HepG2 (cell line): ENCODE measurements around the gene PASD1. TPM values are rescaled to one million over a fixed set of nuclear protein-coding genes. Genes with fewer than 3 reads are reported as not detected.

Source experiments
- ATAC-seq: fragments of 200-7000 bp; cut with Tn5 transposase; 3 replicates; pipeline ENCODE4 v1.9.1; 2020; ENCODE audit warnings: mild to moderate bottlenecking, moderate library complexity
- BruUV-seq: library from RNA; stranded (reverse); fragments of 400-500 nt; replicated peaks from 2 replicates; lab custom pipeline; 2021; lab: Mats Ljungman, UMichigan
- CTCF ChIA-PET: fragments of 300-600 bp; formaldehyde crosslinking; extraction: SDS; loops from one replicate; lab custom pipeline; 2021; ENCODE audit warnings: low total read pairs, inconsistent platforms, low intra/inter-chr PET ratio; lab: Yijun Ruan, JAX
- POLR2A ChIA-PET: fragments of 350-600 bp; sonication (Branson Sonifier 250); formaldehyde crosslinking; loops from one replicate; lab custom pipeline; 2020; ENCODE audit warnings: antibody characterized with exemption, inconsistent platforms; lab: Yijun Ruan, JAX
- DNase-seq: peaks from one replicate; pipeline ENCODE4 v3.0.0-alpha.2; 2015; ENCODE audit warnings: low spot score
- FAIRE-seq: peaks from 3 replicates; lab custom pipeline; 2011; peaks lifted over from hg19 to GRCh38; lab: Jason Lieb, UNC
- H2AFZ ChIP-seq: one replicate; pipeline ENCODE4 v1.6.1; 2011; ENCODE audit warnings: low read length, inconsistent platforms
- H3K27ac ChIP-seq: fragments of 300-600 bp; 3 replicates; pipeline ENCODE4 v1.8.0; 2011; ENCODE audit warnings: mixed run types, mild to moderate bottlenecking, mixed read lengths, low read length, inconsistent platforms; ENCODE audit not compliant: insufficient read depth; ENCODE audit errors: extremely low read length
- H3K27me3 ChIP-seq, 2 experiments: fragments of 200-600 bp in 1 of 2; 2 replicates in 1 of 2; 3 replicates in 1 of 2; pipeline versions ENCODE4 v1.6.0 to v1.8.0; 2011; ENCODE audit warnings: low read length in 2 of 2, mild to moderate bottlenecking in 2 of 2, moderate library complexity in 2 of 2, inconsistent platforms in 1 of 2; ENCODE audit not compliant: insufficient read depth in 2 of 2, control insufficient read depth in 1 of 2
- H3K36me3 ChIP-seq, 2 experiments: fragments of 200-600 bp in 1 of 2; replicated peaks in 1 of 2; 2 replicates in 1 of 2; 3 replicates in 1 of 2; pipeline versions ENCODE4 v1.5.1 to v1.8.0; 2011; ENCODE audit warnings: low read length in 2 of 2, inconsistent platforms in 1 of 2; ENCODE audit not compliant: insufficient read depth in 2 of 2, control insufficient read depth in 1 of 2
- H3K4me1 ChIP-seq: 2 replicates; pipeline ENCODE4 v1.5.1; 2012; ENCODE audit warnings: low read length, inconsistent platforms; ENCODE audit not compliant: insufficient read depth
- H3K4me2 ChIP-seq: 2 replicates; pipeline ENCODE4 v1.6.0; 2011; ENCODE audit warnings: low read depth, low read length, inconsistent platforms
- H3K4me3 ChIP-seq, 3 experiments: fragments of 200-600 bp in 1 of 3; sonication (generic), shearing (Covaris generic) in 1 of 3; replicated peaks in 1 of 3; 2 replicates each; pipeline ENCODE4 v1.5.1; 2011 to 2016; ENCODE audit warnings: low read length in 3 of 3, inconsistent platforms in 2 of 3, low read depth in 2 of 3, mild to moderate bottlenecking in 2 of 3, control low read depth in 1 of 3, mixed read lengths in 1 of 3; ENCODE audit not compliant: insufficient read depth in 1 of 3
- H3K79me2 ChIP-seq: one replicate; pipeline ENCODE4 v1.6.1; 2011; ENCODE audit warnings: low read length, inconsistent platforms; ENCODE audit not compliant: insufficient read depth
- H3K9ac ChIP-seq: 2 replicates; pipeline ENCODE4 v1.6.0; 2011; ENCODE audit warnings: mild to moderate bottlenecking, low read depth, low read length, inconsistent platforms; ENCODE audit not compliant: insufficient read depth
- H3K9me3 ChIP-seq: 2 replicates; pipeline ENCODE4 v1.5.1; 2012; ENCODE audit warnings: mild to moderate bottlenecking, low read length
- H4K20me1 ChIP-seq: 2 replicates; pipeline ENCODE4 v1.6.0; 2011; ENCODE audit warnings: inconsistent platforms, mild to moderate bottlenecking, low read length, moderate library complexity; ENCODE audit not compliant: insufficient read depth
- BCL6 ChIP-seq: IDR thresholded peaks from 2 replicates; pipeline ENCODE4 v1.6.1; 2016; ENCODE audit warnings: missing genetic modification reagents, missing compliant biosample characterization
- GABPA ChIP-seq, 2 experiments: IDR thresholded peaks; 2 replicates each; pipeline ENCODE4 v1.6.1; 2011 to 2016; ENCODE audit warnings: low read depth in 2 of 2, low read length in 1 of 2, missing biosample characterization in 1 of 2, missing genetic modification characterization in 1 of 2
- HDAC2 ChIP-seq: sonication (generic); formaldehyde crosslinking; IDR thresholded peaks from 2 replicates; pipeline ENCODE4 v1.4.0; 2020; ENCODE audit warnings: missing genetic modification reagents
- KDM1A ChIP-seq: IDR thresholded peaks from 2 replicates; pipeline ENCODE4 v1.6.1; 2016; ENCODE audit warnings: missing compliant biosample characterization
- MAF1 ChIP-seq: sonication (generic); formaldehyde crosslinking; IDR thresholded peaks from 2 replicates; pipeline ENCODE4 v1.5.0; 2020; ENCODE audit warnings: missing genetic modification reagents, borderline replicate concordance
- MIER3 ChIP-seq: IDR thresholded peaks from 2 replicates; pipeline ENCODE4 v1.6.1; 2016; ENCODE audit warnings: missing compliant biosample characterization, borderline replicate concordance
- NAIF1 ChIP-seq: sonication (generic); formaldehyde crosslinking; IDR thresholded peaks from 2 replicates; pipeline ENCODE4 v1.5.0; 2020; ENCODE audit warnings: mild to moderate bottlenecking, missing genetic modification reagents, borderline replicate concordance
- NFE2L1 ChIP-seq: sonication (generic); formaldehyde crosslinking; IDR thresholded peaks from 2 replicates; pipeline ENCODE4 v1.4.0; 2020; ENCODE audit warnings: missing genetic modification reagents, mild to moderate bottlenecking, borderline replicate concordance
- NFKB2 ChIP-seq: sonication (generic); formaldehyde crosslinking; IDR thresholded peaks from 2 replicates; pipeline ENCODE4 v1.4.0; 2020; ENCODE audit warnings: missing genetic modification reagents, borderline replicate concordance
- SAP130 ChIP-seq: IDR thresholded peaks from 2 replicates; pipeline ENCODE4 v1.6.1; 2016; ENCODE audit warnings: low read depth
- SP1 ChIP-seq, 2 experiments: fragments of 450-650 bp in 1 of 2; sonication (generic) in 1 of 2; formaldehyde crosslinking in 1 of 2; IDR thresholded peaks; 2 replicates each; pipeline versions ENCODE4 v1.4.0 to v1.6.1; 2016 to 2020; ENCODE audit warnings: missing genetic modification reagents in 1 of 2
- ZMAT3 ChIP-seq: sonication (generic); formaldehyde crosslinking; conservative IDR thresholded peaks from 2 replicates; pipeline ENCODE4 v1.7.0; 2021; ENCODE audit warnings: missing genetic modification reagents
- ZNF629 ChIP-seq: sonication (generic); formaldehyde crosslinking; conservative IDR thresholded peaks from 2 replicates; pipeline ENCODE4 v1.5.0; 2020; ENCODE audit warnings: missing genetic modification reagents
- ZNF747 ChIP-seq: sonication (generic); formaldehyde crosslinking; IDR thresholded peaks from 2 replicates; pipeline ENCODE4 v1.8.1; 2023; ENCODE audit warnings: missing genetic modification reagents, mild to moderate bottlenecking, borderline replicate concordance
- ZNF749 ChIP-seq: sonication (generic); formaldehyde crosslinking; IDR thresholded peaks from 2 replicates; pipeline ENCODE4 v1.8.0; 2022; ENCODE audit warnings: mild to moderate bottlenecking, missing genetic modification reagents, moderate library complexity, borderline replicate concordance
- WGBS: methylation state at CpG from one replicate; pipeline ENCODE4 v1.1.6; 2017; ENCODE audit warnings: low lambda C conversion rate; 5-methylcytosine and 5-hydroxymethylcytosine counted together
- in situ Hi-C: cut with HindIII; loops from 2 replicates; pipeline ENCODE4 v1.10.0; 2017; ENCODE audit warnings: low pct_unique_long_range_greater_than_20kb; ENCODE audit not compliant: extremely low pct_ligation_motif_present
- intact Hi-C: fragments of 100-400 bp; cut with micrococcal nuclease; formaldehyde crosslinking; loops from one replicate; pipeline ENCODE4 v1.10.0; 2022; ENCODE audit not compliant: unreplicated experiment
- polyA plus RNA-seq, 8 experiments: library from polyadenylated mRNA; depleted of rRNA in 3 of 8; stranded (reverse) in 7 of 8; unstranded in 1 of 8; fragments of >200 nt; fragmentation: Illumina TruSeq in 4 of 8; extraction: Trizol in 4 of 8; gene quantifications; 2 replicates each; pipeline versions ENCODE4 v1.2.1 to v1.2.3, GENCODE V29; 2011 to 2016; ENCODE audit warnings: low read depth in 4 of 8, missing spikeins in 1 of 8, mixed read lengths in 1 of 8; ENCODE audit not compliant: insufficient read depth in 1 of 8
- total RNA-seq, 5 experiments: library from RNA; depleted of rRNA; stranded (reverse); fragments of >200 nt; fragmentation: Illumina TruSeq; extraction: Trizol; gene quantifications; 2 replicates each; pipeline ENCODE4 v1.2.3, GENCODE V29; 2016; ENCODE audit warnings: low read depth in 1 of 5
- TF ChIP-seq, protein P1 (sequence below): fragments of 450-650 bp; IDR thresholded peaks from 2 replicates; pipeline ENCODE4 v1.6.1; 2017
- TF ChIP-seq, protein P2 (sequence below): IDR thresholded peaks from 2 replicates; pipeline ENCODE4 v1.4.0; 2020; ENCODE audit warnings: mild to moderate bottlenecking, missing genetic modification reagents
- TF ChIP-seq, protein P3 (sequence below): sonication (generic); formaldehyde crosslinking; IDR thresholded peaks from 2 replicates; pipeline ENCODE4 v1.8.0; 2022; ENCODE audit warnings: missing genetic modification reagents, mild to moderate bottlenecking, borderline replicate concordance

PASD1 gene
- total and polyA plus RNA-seq, 2 of the 13 experiments (the other 11 are each of a cell fraction or from before 2014, with no cell fraction given): not detected

DNA sequence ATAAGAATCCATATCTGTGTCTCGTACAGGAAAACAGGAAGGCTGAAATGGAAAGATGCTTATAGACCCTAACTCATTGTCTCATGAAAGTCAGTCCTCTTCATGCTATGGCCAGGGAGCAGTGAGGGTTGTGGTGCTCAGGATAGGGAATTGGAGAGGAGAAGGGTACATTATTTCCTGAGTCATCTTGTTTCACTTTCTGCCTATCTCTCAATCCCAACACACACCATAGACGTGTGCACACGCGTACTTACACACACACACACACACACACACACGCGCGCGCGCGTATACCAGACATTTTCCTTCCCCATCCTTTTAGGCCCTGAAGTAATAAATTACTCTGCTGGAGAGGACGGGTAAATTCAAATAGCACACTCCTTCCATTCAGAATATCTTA is 78.1 kb downstream of the PASD1 start (continued):
- TF ChIP-seq, protein P1, sequence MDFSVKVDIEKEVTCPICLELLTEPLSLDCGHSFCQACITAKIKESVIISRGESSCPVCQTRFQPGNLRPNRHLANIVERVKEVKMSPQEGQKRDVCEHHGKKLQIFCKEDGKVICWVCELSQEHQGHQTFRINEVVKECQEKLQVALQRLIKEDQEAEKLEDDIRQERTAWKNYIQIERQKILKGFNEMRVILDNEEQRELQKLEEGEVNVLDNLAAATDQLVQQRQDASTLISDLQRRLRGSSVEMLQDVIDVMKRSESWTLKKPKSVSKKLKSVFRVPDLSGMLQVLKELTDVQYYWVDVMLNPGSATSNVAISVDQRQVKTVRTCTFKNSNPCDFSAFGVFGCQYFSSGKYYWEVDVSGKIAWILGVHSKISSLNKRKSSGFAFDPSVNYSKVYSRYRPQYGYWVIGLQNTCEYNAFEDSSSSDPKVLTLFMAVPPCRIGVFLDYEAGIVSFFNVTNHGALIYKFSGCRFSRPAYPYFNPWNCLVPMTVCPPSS: no peak
- TF ChIP-seq NFKB2 (CRISPR knock-in tag): no peak
- TF ChIP-seq MAF1 (CRISPR knock-in tag): no peak
- no peak for TF ChIP-seq KDM1A (CRISPR knock-in tag)
- no peak for TF ChIP-seq MIER3 (CRISPR knock-in tag)

DNA sequence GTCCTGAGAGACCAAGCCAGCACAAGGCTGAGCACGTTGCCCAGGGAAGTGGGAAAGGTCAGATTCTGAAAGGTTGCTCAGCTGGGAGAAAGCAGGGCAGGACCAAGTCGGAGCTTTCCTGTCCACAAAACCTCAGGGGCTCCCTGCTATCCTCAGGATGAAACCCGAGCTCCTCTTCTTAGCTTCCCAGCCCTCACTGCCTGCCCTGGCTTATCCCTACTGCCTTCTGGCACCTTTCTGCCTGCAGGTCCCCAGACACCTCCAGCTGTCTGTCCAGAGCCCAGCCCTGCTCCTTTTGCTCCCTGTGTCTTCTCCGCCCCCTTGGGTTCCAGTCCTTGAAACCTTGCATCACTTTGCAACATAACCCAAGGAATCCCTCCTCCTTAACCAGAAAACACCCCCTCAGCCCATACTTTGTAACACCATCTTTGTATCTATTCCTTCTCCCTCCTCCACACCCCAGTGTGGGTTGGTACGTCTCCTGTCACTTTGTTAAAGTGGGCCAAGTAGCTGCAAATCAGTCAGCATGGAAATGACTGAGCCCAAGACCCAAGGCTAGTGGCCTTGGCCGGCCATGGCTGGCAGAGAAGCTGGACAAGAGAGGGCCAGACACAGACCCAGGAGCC is 111.8 kb downstream of the PASD1 start:
- no peaks in the 10 kb centered on the region for H3K4me1 ChIP-seq
- no peak overlapping the region for H3K9ac ChIP-seq
- no peaks in the 10 kb centered on the region for H3K79me2 ChIP-seq
- in situ Hi-C loops (loop anchor here (25.0 kb wide), 1 partner anchor 163 kb away; no protein-coding TSS in a partner anchor), intact Hi-C loops (no loop called here)
- ATAC-seq (no peak), FAIRE-seq (no peak), DNase-seq (no peak)
- H4K20me1 ChIP-seq: no peaks in the 10 kb centered on the region
- no TSS peak for BruUV-seq
- no peak overlapping the region for H3K4me3 ChIP-seq
- H3K9me3 ChIP-seq: no peaks in the 10 kb centered on the region
- CTCF ChIA-PET: no interaction called here
- POLR2A ChIA-PET: no interaction called here
- no peaks in the 10 kb centered on the region for H3K36me3 ChIP-seq
- no peak overlapping the region for H3K4me2 ChIP-seq
- H3K27me3 ChIP-seq: no peaks in the 10 kb centered on the region; a peak in 1 of 5 replicates
- no peak overlapping the region for H3K27ac ChIP-seq
- WGBS: 10% methylated on average over 3 of the region's 6 CpGs
- H2AFZ ChIP-seq: no peak overlapping the region
- TF ChIP-seq ZNF747 (CRISPR knock-in tag) (no peak), ZNF749 (no peak), NAIF1 (CRISPR knock-in tag) (no peak), GABPA (IDR thresholded peaks at IDR 0.05; ENCODE audit: low read depth, low read length) (no peak), GABPA (CRISPR knock-in tag; IDR thresholded peaks at IDR 0.05; ENCODE audit: low read depth) (no peak), ZNF629 (no peak), SAP130 (CRISPR knock-in tag) (no peak), NFE2L1 (CRISPR knock-in tag) (no peak), SP1 (IDR thresholded peaks at IDR 0.05) (no peak), SP1 (CRISPR knock-in tag; IDR thresholded peaks at IDR 0.05) (no peak), BCL6 (CRISPR knock-in tag) (no peak), ZMAT3 (CRISPR knock-in tag) (no peak), HDAC2 (CRISPR knock-in tag) (no peak)
- TF ChIP-seq, protein P2, sequence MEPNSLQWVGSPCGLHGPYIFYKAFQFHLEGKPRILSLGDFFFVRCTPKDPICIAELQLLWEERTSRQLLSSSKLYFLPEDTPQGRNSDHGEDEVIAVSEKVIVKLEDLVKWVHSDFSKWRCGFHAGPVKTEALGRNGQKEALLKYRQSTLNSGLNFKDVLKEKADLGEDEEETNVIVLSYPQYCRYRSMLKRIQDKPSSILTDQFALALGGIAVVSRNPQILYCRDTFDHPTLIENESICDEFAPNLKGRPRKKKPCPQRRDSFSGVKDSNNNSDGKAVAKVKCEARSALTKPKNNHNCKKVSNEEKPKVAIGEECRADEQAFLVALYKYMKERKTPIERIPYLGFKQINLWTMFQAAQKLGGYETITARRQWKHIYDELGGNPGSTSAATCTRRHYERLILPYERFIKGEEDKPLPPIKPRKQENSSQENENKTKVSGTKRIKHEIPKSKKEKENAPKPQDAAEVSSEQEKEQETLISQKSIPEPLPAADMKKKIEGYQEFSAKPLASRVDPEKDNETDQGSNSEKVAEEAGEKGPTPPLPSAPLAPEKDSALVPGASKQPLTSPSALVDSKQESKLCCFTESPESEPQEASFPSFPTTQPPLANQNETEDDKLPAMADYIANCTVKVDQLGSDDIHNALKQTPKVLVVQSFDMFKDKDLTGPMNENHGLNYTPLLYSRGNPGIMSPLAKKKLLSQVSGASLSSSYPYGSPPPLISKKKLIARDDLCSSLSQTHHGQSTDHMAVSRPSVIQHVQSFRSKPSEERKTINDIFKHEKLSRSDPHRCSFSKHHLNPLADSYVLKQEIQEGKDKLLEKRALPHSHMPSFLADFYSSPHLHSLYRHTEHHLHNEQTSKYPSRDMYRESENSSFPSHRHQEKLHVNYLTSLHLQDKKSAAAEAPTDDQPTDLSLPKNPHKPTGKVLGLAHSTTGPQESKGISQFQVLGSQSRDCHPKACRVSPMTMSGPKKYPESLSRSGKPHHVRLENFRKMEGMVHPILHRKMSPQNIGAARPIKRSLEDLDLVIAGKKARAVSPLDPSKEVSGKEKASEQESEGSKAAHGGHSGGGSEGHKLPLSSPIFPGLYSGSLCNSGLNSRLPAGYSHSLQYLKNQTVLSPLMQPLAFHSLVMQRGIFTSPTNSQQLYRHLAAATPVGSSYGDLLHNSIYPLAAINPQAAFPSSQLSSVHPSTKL: no peak
- TF ChIP-seq, protein P3, sequence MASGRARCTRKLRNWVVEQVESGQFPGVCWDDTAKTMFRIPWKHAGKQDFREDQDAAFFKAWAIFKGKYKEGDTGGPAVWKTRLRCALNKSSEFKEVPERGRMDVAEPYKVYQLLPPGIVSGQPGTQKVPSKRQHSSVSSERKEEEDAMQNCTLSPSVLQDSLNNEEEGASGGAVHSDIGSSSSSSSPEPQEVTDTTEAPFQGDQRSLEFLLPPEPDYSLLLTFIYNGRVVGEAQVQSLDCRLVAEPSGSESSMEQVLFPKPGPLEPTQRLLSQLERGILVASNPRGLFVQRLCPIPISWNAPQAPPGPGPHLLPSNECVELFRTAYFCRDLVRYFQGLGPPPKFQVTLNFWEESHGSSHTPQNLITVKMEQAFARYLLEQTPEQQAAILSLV (CRISPR knock-in tag): no peak
